HCT116 (cell line): ENCODE results near the gene CACNA1C. TPM values are rescaled to one million over a fixed set of nuclear protein-coding genes. Genes with fewer than 3 reads are reported as not detected.

ENCODE experiments used
- ATAC-seq: fragments of 200-7000 bp; cut with Tn5 transposase; 2 replicates; pipeline ENCODE4 v1.9.1; 2020; ENCODE audit warnings: mild to moderate bottlenecking, moderate library complexity
- BruUV-seq: library from RNA; stranded (reverse); fragments of 400-500 nt; replicated peaks from 2 replicates; lab custom pipeline; 2021; lab: Mats Ljungman, UMichigan
- CTCF ChIA-PET: fragments of 300-600 bp; sonication (Branson Sonifier 250); formaldehyde crosslinking; loops from one replicate; lab custom pipeline; 2021; ENCODE audit warnings: antibody characterized with exemption; lab: Charles Lee
- POLR2A ChIA-PET: fragments of 300-600, 350-600 bp; sonication (Branson Sonifier 250); formaldehyde crosslinking; loops from one replicate; lab custom pipeline; 2021; ENCODE audit warnings: antibody characterized with exemption; lab: Charles Lee
- RAD21 ChIA-PET, 2 experiments: fragments of 300-600 bp; sonication (Branson Sonifier 250); formaldehyde crosslinking; loops; one replicate each; lab custom pipeline; 2023; ENCODE audit warnings: low total read pairs in 2 of 2; ENCODE audit not compliant: uncharacterized antibody in 2 of 2, unreplicated experiment in 2 of 2, low non-redundant PET in 1 of 2; lab: Charles Lee
- DNase-seq: peaks from one replicate; pipeline ENCODE4 v3.0.0-alpha.2; 2010; ENCODE audit warnings: low read depth, low spot score
- H2AFZ ChIP-seq: fragments of 200-600 bp; shearing (Covaris generic), sonication (generic); 2 replicates; pipeline ENCODE4 v1.6.1; 2017; ENCODE audit warnings: low read depth, mixed run types, mixed read lengths, antibody characterized with exemption, low read length; ENCODE audit not compliant: poor library complexity, severe bottlenecking
- H3K27ac ChIP-seq: 2 replicates; pipeline ENCODE4 v1.5.1; 2012; ENCODE audit warnings: low read depth, low read length
- H3K27me3 ChIP-seq: fragments of 200-600 bp; sonication (generic); 2 replicates; pipeline ENCODE4 v1.6.1; 2016; ENCODE audit warnings: mixed run types, low read length, mixed read lengths; ENCODE audit not compliant: insufficient read depth
- H3K36me3 ChIP-seq, 2 experiments: fragments of 200-500 bp in 1 of 2; fragments of 200-600 bp in 1 of 2; sonication (Bioruptor generic) in 1 of 2; sonication (generic) in 1 of 2; 2 replicates each; pipeline versions ENCODE4 v1.5.1 to v1.6.1; 2014 to 2016; ENCODE audit warnings: low read length in 2 of 2, inconsistent platforms in 1 of 2, mixed read lengths in 1 of 2, mixed run types in 1 of 2; ENCODE audit not compliant: insufficient read depth in 2 of 2, control insufficient read depth in 1 of 2
- H3K4me1 ChIP-seq, 2 experiments: fragments of 200-600 bp in 1 of 2; sonication (generic) in 1 of 2; 2 replicates each; pipeline versions ENCODE4 v1.5.1 to v1.6.1; 2012 to 2017; ENCODE audit warnings: low read length in 2 of 2, inconsistent platforms in 1 of 2, mild to moderate bottlenecking in 1 of 2, mixed read lengths in 1 of 2, mixed run types in 1 of 2, moderate library complexity in 1 of 2; ENCODE audit not compliant: insufficient read depth in 2 of 2, control insufficient read depth in 1 of 2
- H3K4me2 ChIP-seq: fragments of 200-600 bp; sonication (generic); 2 replicates; pipeline ENCODE4 v1.6.1; 2017; ENCODE audit warnings: mixed run types, low read length, mixed read lengths
- H3K4me3 ChIP-seq, 2 experiments: fragments of 200-600 bp in 1 of 2; sonication (generic) in 1 of 2; replicated peaks in 1 of 2; 2 replicates each; pipeline ENCODE4 v1.5.1; 2011 to 2016; ENCODE audit warnings: low read length in 2 of 2, control low read depth in 1 of 2, low read depth in 1 of 2, mild to moderate bottlenecking in 1 of 2, mixed read lengths in 1 of 2, mixed run types in 1 of 2
- H3K79me2 ChIP-seq: fragments of 200-600 bp; sonication (generic); 2 replicates; pipeline ENCODE4 v1.6.1; 2017; ENCODE audit warnings: mild to moderate bottlenecking, mixed run types, low read length, moderate library complexity, mixed read lengths; ENCODE audit not compliant: insufficient read depth
- H3K9ac ChIP-seq: fragments of 200-600 bp; sonication (generic); 2 replicates; pipeline ENCODE4 v1.6.1; 2016; ENCODE audit warnings: low read length, mixed read lengths
- H3K9me2 ChIP-seq: fragments of 200-600 bp; sonication (generic), shearing (Covaris generic); 2 replicates; pipeline ENCODE4 v1.6.1; 2017; ENCODE audit warnings: mixed run types, mild to moderate bottlenecking, moderate library complexity; ENCODE audit not compliant: insufficient read depth
- H3K9me3 ChIP-seq, 2 experiments: fragments of 200-500 bp in 1 of 2; fragments of 200-600 bp in 1 of 2; sonication (Bioruptor generic) in 1 of 2; sonication (generic) in 1 of 2; 2 replicates each; pipeline ENCODE4 v1.6.1; 2014 to 2017; ENCODE audit warnings: low read length in 2 of 2, mixed read lengths in 2 of 2, inconsistent platforms in 1 of 2, low read depth in 1 of 2, mild to moderate bottlenecking in 1 of 2, mixed run types in 1 of 2, moderate library complexity in 1 of 2; ENCODE audit not compliant: control insufficient read depth in 1 of 2, insufficient read depth in 1 of 2
- H4K20me1 ChIP-seq: fragments of 200-600 bp; sonication (generic), shearing (Covaris generic); 2 replicates; pipeline ENCODE4 v1.6.1; 2017; ENCODE audit warnings: mixed run types, mild to moderate bottlenecking, moderate library complexity; ENCODE audit not compliant: insufficient read depth
- EGR1 ChIP-seq: IDR thresholded peaks from 2 replicates; pipeline ENCODE4 v1.6.1; 2012; ENCODE audit warnings: low read depth
- FOSL1 ChIP-seq: IDR thresholded peaks from 2 replicates; pipeline ENCODE4 v1.6.1; 2012; ENCODE audit warnings: low read depth
- JUND ChIP-seq: IDR thresholded peaks from 2 replicates; pipeline ENCODE4 v1.6.1; 2012
- POLR2AphosphoS5 ChIP-seq: IDR thresholded peaks from 2 replicates; pipeline ENCODE4 v1.6.1; 2011; ENCODE audit warnings: mild to moderate bottlenecking, low read depth, low read length, moderate library complexity
- RAD21 ChIP-seq: IDR thresholded peaks from 2 replicates; pipeline ENCODE4 v1.6.1; 2012; ENCODE audit warnings: low read depth, mild to moderate bottlenecking
- SRF ChIP-seq: IDR thresholded peaks from 2 replicates; pipeline ENCODE4 v1.6.1; 2012; ENCODE audit warnings: low read depth
- YY1 ChIP-seq: IDR thresholded peaks from 2 replicates; pipeline ENCODE4 v1.6.1; 2011; ENCODE audit warnings: low read length, low read depth, moderate library complexity, mild to moderate bottlenecking; ENCODE audit not compliant: insufficient replicate concordance; ENCODE audit errors: extremely low read depth
- ZNF274 ChIP-seq: fragments of 200-500 bp; sonication (Bioruptor generic); IDR thresholded peaks from 2 replicates; pipeline ENCODE4 v1.6.1; 2014; ENCODE audit warnings: mild to moderate bottlenecking, low read depth, low read length, inconsistent platforms
- intact Hi-C: fragments of 100-400 bp; cut with micrococcal nuclease; formaldehyde crosslinking; loops from 2 replicates; pipeline ENCODE4 v1.10.0; 2022
- total RNA-seq: library from RNA; stranded (reverse); gene quantifications from one replicate; pipeline ENCODE4 v1.2.1, GENCODE V29; 2021; ENCODE audit not compliant: unreplicated experiment
- TF ChIP-seq, protein P1 (sequence below): IDR thresholded peaks from 2 replicates; pipeline ENCODE4 v1.6.1; 2012

CACNA1C gene
- total RNA-seq, 1 experiment from 2014 or later = 0.05 TPM

DNA sequence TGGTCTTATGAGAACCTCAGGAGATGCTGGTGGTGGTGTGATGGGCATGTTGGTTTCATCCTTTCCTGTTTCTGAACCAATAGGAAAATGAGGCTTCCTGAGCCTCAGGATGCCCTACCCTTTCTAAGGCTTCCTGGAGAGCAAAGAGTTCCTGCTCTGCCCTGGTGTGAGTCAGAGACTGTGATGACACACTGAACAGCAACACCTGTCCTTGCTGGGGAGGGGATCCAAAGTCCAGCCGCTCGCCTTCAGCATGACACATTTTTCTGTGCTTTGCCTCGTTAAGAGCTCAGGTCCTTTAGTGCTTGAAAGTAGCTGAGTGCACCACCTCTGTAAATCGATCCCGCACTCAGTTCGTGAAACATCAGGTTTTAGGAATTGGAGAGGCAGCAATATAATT, 116.0 kb downstream of the CACNA1C start:
- Histone ChIP-seq H3K9me3 (no peaks in the 10 kb centered on the region), H3K27me3 (peaks cover 17% of the 10 kb centered on the region; the same call in 1 of the 2 replicates), H3K9me2 (no peaks in the 10 kb centered on the region), H3K79me2 (no peaks in the 10 kb centered on the region), H3K27ac (no peak overlapping the region), H4K20me1 (no peaks in the 10 kb centered on the region), H3K4me2 (peak overlapping the region; percentile 29), H3K4me3 (no peak overlapping the region), H3K4me1 (peaks cover 0 to 21% of the 10 kb centered on the region in 2 experiments; a peak in 2 of 4 replicates), H3K36me3 (no peaks in the 10 kb centered on the region), H2AFZ (no peak overlapping the region), H3K9ac (no peak overlapping the region)
- BruUV-seq = no TSS peak
- ATAC-seq = peak; percentile 62; the same call in 1 of the 2 replicates
- intact Hi-C loops = no loop called here
- RAD21 ChIA-PET = no interaction called here
- CTCF ChIA-PET = no interaction called here
- TF ChIP-seq EGR1 (no peak), FOSL1 (peak; percentile 47; the same call in 1 of the 2 replicates), RAD21 (no peak), YY1 (no peak), JUND (peak; percentile 33; the same call in 1 of the 2 replicates), ZNF274 (no peak), SRF (no peak)
- TF ChIP-seq, protein P1, sequence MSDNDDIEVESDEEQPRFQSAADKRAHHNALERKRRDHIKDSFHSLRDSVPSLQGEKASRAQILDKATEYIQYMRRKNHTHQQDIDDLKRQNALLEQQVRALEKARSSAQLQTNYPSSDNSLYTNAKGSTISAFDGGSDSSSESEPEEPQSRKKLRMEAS = no peak
- POLR2A ChIA-PET = no interaction called here
- peak; percentile 32 for DNase-seq

DNA sequence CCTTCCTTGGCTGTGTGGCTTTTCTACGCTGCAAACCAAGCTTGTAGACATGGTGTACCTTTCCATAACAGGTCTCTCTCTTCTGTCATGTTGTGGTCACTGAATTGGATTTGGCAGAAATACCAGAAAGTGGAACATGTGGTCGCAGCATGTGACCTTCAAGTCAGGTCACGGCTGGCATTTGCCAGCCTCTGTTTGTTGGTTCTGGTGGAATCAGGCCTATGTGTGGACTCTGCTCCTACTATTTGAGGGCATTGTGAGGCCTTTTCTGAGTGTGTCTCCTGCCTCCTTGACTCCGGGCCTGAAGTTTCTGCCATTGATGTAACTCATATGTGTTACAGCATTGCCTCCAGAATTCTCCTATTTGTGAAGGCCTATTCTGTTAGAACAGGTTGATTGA, 116.7 kb downstream of the CACNA1C start:
- peaks cover 17% of the 10 kb centered on the region; the same call in 1 of the 2 replicates for H3K27me3 ChIP-seq
- no peak overlapping the region for H2AFZ ChIP-seq
- no peak overlapping the region for H3K9ac ChIP-seq
- no peaks in the 10 kb centered on the region for H3K9me3 ChIP-seq
- RAD21 ChIA-PET = no interaction called here
- H3K27ac ChIP-seq = no peak overlapping the region
- ATAC-seq (no peak), DNase-seq (no peak)
- peaks cover 0 to 21% of the 10 kb centered on the region in 2 experiments; a peak in 2 of 4 replicates for H3K4me1 ChIP-seq
- H3K79me2 ChIP-seq = no peaks in the 10 kb centered on the region
- CTCF ChIA-PET = no interaction called here
- TF ChIP-seq JUND = no peak
- TF ChIP-seq POLR2AphosphoS5 = no peak
- no peak for TF ChIP-seq RAD21
- no peaks in the 10 kb centered on the region for H3K9me2 ChIP-seq
- no TSS peak for BruUV-seq
- POLR2A ChIA-PET = no interaction called here
- H3K36me3 ChIP-seq = no peaks in the 10 kb centered on the region
- no peak overlapping the region for H3K4me3 ChIP-seq
- H4K20me1 ChIP-seq = no peaks in the 10 kb centered on the region
- no peak overlapping the region for H3K4me2 ChIP-seq
- intact Hi-C loops = no loop called here
